Mononuclear cell (primary cell): Measurements from ENCODE around the gene PSG6. TPM values are rescaled to one million over a fixed set of nuclear protein-coding genes. Genes with fewer than 3 reads are reported as not detected.
"Not testable (repeated sequence)": the region's sequence is repeated elsewhere in the genome, so short reads cannot be mapped to it uniquely, and the experiment has no call there.

Experiments
- H3K27me3 ChIP-seq: 2 replicates; pipeline ENCODE4 v1.6.0; 2011; ENCODE audit warnings: low read length, control low read depth; ENCODE audit not compliant: insufficient read depth
- H3K4me1 ChIP-seq: 2 replicates; pipeline ENCODE4 v1.5.1; 2011; ENCODE audit warnings: mild to moderate bottlenecking, low read length, control low read depth; ENCODE audit not compliant: insufficient read depth
- H3K4me3 ChIP-seq: 2 replicates; pipeline ENCODE4 v1.5.1; 2011; ENCODE audit warnings: mild to moderate bottlenecking, low read length, moderate library complexity
- H3K9me3 ChIP-seq: 2 replicates; pipeline ENCODE4 v1.5.1; 2011; ENCODE audit warnings: low read depth, mild to moderate bottlenecking, control low read depth, low read length
- total RNA-seq: library from RNA; depleted of rRNA; stranded (reverse); fragments of >200 nt; gene quantifications from one replicate; pipeline ENCODE4 v1.2.3, GENCODE V29; 2012

PSG6 gene
- total RNA-seq, 1 donor: not detected

DNA sequence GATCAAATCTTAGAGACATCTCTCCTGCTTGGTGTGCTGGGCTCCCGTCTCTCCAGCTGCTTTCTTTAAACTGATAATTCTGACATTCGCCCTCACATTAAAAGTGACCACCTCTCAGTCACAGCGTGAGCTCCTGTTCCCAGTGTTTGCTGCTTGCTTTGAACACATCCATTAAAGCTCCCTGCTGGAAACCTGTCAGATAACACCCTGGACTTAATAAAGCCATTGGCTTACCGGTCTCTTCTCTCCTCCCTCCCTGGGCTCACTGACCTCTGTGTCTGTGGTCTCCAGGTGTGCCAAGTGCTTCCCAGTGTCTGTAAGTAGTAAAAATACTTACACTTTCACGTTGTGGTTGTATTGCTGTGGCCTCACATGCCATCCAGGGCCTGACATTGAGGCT is 35.7 kb downstream of the PSG6 start:
- H3K4me3 ChIP-seq: not testable (repeated sequence)

DNA sequence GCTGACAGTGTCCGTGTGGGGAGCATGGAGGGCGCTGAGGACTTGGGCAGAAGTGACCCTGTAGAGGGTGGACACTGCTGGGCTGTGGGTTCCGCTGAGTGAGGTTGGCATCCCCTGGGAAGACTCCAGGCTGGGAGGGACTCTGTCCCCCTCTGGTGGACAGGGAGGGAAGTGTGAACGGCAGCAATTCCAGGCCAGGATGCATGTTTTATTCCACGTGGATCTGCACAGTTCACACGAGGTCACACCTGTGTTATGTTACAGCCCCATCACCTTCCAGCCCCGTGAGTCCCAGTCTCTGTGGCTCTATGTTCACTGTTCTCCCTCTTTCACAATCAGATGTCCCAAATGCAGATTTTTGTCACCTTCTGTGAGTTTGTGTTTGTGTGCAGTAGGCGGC is 36.4 kb downstream of the PSG6 start:
- H3K4me1 ChIP-seq, H3K4me3 ChIP-seq, H3K9me3 ChIP-seq, H3K27me3 ChIP-seq: not testable (repeated sequence)

More for the DNA sequence above, 35.7 kb downstream of the PSG6 start:
- H3K4me1 ChIP-seq, H3K27me3 ChIP-seq, H3K9me3 ChIP-seq: not testable (repeated sequence)

DNA sequence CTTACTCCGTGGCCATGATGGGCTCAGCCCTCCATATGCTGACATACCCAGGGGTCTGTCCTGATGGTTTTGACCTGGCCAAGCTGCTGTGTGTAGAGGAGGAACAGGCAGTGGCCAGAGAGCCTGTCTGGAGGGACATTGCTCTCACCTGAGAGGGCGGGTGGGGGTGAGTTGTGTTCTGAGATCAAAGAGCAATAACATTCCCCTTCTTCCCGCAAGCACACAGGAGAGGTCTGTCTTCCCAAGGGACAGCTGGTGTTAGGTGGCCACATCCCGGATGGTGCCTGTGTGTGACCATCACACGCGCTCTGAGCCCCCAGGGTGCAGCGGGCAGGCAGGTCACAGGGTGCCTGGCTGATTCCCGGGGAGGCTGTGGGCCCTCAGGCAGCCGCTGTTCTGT is 37.1 kb downstream of the PSG6 start:
- not testable (repeated sequence) for H3K4me3 ChIP-seq, H3K27me3 ChIP-seq, H3K4me1 ChIP-seq, H3K9me3 ChIP-seq

DNA sequence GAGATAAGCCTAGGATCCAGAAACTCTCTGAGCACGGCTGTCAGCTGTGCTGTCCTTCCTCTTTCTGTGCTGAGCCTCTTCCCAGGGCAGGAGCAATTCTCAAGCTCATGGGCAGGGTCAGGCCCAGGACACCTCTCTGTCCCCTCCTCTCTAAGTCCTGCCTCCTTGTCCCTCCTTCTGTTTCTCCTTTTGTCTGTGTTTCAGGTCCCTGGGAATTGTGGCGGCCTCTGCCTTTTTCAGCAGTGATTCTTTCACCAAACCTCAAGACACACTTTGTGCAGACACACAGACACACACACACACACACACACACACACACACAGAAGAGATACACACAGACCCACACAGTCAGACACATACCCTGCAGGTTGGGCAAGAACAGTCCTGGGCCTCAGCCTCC is 38.1 kb downstream of the PSG6 start, which contains the start of gene PSG1:
TSS of gene PSG1 (minus strand) at position 101 of the 400 bp plus-strand sequence. CDS start 132 bp downstream, outside the sequence.
- Histone ChIP-seq H3K4me1 (no peaks in the 10 kb centered on the region), H3K4me3 (no peak within 1 kb of the TSS), H3K27me3 (no peaks in the 10 kb centered on the region), H3K9me3 (no peaks in the 10 kb centered on the region)

DNA sequence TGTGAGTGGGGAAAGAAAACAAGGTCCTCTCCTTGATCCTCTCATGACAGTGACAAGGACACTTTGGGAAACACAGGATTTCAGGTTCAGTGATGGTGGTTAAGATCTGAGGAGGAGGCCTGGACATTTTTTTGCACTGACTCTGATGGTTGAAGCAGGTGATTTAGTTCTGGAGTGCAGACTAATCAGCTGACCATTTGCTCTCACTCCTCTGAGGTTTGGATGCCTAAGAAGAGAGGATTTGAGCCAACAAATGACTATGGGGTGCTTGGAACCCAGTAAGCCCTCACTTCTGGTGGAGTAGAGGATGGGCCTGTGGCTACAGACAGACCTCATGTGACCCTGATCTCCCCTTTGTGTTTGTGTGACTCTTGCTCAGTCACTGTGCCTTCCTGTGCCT is 41.1 kb downstream of the PSG6 start:
- H3K9me3 ChIP-seq, H3K4me3 ChIP-seq, H3K4me1 ChIP-seq, H3K27me3 ChIP-seq: not testable (repeated sequence)

DNA sequence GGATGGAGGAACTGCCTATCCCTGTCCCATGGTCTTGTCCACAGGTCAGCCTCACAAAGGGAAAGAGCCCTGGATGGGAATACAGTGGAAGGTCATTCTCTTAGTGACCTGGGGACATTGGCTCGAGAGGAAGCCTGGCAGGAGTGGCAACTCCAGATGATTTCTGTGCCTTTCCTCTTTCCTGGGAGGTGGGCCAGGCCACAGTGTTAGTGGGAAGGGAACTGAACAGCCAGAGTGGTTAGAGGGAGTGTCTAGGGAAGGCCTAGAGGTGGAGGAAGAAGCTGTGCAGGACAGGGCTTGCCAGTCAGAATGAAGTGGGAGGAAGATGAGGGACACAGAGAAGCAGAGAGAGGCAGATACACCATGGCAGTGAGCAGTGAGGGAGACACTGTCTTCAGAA is 41.8 kb downstream of the PSG6 start:
- not testable (repeated sequence) for H3K4me1 ChIP-seq, H3K27me3 ChIP-seq, H3K9me3 ChIP-seq, H3K4me3 ChIP-seq

DNA sequence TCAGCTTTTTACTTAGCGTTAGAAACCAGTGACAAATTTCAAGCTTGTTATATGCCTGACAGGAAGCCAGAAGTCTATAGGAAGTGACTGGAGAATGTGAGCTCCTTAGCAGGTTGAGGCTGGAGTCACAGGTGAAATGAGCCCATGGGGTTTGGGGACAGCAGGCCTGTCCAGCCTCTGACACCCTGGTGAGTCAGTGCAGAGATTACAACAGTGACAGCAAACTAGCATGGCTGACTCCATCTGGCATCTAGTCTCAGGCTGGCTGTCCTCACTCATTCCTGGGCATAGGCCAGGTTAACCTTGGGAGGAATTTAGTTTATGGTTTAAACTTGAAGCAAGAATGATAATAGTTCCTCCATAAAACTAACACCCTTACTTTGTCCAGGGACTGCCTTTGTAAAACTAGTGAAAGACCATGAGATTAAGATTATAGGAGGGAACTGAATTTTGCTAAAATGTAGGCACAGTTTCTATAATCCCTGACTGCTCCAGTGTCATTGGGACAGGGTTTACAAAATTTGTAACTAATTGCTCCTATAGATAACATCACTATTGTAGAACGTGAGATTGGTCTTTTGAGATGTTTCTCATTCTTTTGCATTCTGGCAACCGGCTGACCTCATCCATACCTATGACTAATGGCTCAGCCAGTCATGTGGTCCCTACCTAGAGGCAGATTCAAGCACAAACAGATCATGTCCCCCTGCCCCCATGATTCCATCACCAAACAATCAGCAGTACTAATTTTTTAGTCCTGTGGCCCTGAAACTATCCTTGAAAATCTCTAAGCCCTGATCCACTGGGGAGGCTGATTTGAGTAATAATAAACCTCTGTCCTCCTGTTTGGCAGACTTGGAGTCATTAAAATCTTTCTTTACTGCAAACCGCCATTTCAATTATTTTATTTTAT is 42.5 kb downstream of the PSG6 start:
- not testable (repeated sequence) for H3K4me1 ChIP-seq, H3K27me3 ChIP-seq, H3K9me3 ChIP-seq, H3K4me3 ChIP-seq

DNA sequence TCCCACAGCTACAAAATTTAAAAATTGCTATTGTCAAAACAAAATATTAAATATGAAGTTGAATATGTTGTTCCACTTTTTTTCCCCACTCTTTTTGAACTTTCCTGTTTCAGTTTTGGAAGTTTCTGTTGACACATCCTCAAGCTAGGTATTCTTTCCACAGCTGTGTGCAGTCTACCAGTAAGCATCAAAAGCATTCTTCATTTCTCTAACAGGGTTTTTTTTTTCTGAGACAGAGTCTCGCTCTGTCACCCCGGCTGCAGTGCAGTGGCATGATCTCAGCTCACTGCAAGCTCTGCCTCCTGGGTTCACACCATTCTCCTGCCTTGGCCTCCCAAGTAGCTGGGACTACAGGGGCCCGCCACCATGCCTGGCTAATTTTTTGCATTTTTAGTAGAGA is 43.6 kb downstream of the PSG6 start:
- not testable (repeated sequence) for H3K27me3 ChIP-seq, H3K4me1 ChIP-seq, H3K4me3 ChIP-seq, H3K9me3 ChIP-seq

DNA sequence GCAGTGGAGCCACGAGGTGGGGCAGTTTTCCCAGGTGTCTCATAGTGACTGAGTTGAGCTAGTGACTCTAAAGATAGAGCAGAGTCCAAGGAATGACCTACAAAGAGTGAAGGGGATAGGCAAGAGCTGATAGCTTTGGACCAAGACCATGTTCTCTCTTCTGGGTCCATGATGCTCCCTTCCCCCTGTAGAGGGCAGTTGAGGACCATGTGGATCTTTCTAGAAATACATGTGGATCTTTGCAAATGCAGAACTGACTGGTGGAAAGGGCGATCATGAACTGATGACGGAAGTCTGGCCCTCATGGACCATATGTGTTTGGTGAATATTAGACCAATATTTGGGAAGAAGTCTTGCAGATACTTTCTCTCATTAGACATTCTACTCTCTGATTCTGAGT is 45.1 kb downstream of the PSG6 start:
- H3K4me1 ChIP-seq: no peaks in the 10 kb centered on the region
- no peaks in the 10 kb centered on the region for H3K9me3 ChIP-seq
- no peak overlapping the region for H3K4me3 ChIP-seq
- no peaks in the 10 kb centered on the region for H3K27me3 ChIP-seq

DNA sequence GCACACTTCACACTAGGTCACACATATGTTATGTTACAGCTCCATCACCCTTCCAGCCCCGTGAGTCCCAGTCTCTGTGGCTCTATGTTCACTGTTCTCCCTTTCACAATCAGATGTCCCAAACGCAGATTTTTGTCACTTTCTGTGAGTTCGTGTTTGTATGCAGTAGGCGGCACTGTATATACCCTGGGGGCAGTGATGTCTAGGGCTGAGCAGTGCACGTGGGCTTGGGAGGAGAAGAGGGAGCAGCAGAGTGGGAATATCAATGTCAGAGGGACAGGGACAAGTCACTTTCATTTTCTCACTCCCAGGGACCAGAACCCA is 60.2 kb downstream of the PSG6 start:
- Histone ChIP-seq H3K27me3 (no peaks in the 10 kb centered on the region), H3K4me1 (no peaks in the 10 kb centered on the region), H3K4me3 (no peak overlapping the region)

DNA sequence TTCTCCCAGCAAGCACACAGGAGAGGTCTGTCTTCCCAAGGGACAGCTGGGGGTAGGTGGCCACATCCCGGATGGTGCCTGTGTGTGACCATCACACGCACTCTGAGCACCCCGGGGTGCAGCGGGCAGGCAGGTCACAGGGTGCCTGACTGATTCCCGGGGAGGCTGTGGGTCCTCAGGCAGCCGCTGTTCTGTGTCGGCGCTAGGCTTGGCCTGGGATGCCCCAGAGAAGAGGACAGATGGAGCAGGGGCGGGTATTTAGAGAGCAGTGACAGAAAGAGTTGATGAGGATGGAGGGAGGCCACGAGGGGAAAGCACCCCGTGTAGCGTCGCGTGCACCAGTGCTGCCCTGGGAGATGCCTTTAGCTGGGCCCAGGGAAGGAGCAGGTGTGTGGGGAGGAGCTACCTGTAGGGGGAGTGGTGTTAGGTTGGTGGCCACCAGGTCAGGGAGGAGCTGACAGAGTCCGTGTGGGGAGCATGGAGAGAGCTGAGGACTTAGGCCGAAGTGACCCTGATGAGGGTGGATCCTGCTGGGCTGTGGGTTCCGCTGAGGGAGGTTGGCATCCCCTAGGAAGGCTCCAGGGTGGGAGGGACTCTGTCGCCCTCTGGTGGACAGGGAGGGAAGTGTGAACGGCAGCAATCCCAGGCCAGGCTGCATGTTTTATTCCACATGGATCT is 60.7 kb downstream of the PSG6 start:
- H3K27me3 ChIP-seq, H3K9me3 ChIP-seq, H3K4me1 ChIP-seq, H3K4me3 ChIP-seq: not testable (repeated sequence)

More for the DNA sequence above, 60.2 kb downstream of the PSG6 start:
- H3K9me3 ChIP-seq: no peaks in the 10 kb centered on the region

DNA sequence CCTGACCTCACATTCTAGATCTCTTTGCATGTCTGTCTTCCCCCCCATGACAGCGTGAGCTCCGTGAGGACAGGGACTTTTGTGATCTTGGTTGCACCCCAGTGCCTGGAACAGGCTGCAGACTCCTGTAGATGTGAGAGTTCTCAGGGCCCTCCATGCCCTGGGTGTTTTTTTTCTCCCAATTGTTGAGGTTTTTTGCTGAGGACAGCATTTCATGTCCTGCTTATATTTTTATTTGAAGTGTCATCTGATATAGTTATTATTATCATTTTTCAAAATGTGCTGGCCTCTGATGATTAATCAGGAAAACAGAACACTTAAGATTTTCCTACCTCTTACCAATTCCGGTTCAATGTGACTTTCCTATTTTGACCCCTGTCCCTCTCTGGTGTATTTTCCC is 62.9 kb downstream of the PSG6 start:
- not testable (repeated sequence) for H3K27me3 ChIP-seq, H3K9me3 ChIP-seq, H3K4me1 ChIP-seq, H3K4me3 ChIP-seq

DNA sequence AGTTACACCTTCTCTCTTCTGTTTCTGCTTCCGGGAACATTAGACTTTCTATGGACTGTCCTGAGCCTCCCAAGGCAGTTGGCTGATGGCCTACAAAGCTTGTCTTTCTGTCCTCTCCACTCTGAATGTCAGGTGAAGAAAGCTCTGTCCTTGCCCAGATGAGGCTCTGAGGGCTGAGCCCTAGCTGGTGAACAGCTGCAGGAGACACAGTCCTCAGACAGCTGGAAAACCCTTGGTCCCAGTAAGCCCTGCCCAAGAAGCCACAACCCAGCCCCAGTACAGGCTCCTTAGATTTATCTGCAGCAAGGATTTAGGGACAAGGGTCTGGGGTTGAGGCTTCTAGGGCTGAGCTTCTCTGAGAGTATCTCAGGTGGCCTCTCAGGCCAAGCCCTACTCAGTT is 64.5 kb downstream of the PSG6 start:
- not testable (repeated sequence) for H3K9me3 ChIP-seq, H3K4me1 ChIP-seq, H3K4me3 ChIP-seq, H3K27me3 ChIP-seq

DNA sequence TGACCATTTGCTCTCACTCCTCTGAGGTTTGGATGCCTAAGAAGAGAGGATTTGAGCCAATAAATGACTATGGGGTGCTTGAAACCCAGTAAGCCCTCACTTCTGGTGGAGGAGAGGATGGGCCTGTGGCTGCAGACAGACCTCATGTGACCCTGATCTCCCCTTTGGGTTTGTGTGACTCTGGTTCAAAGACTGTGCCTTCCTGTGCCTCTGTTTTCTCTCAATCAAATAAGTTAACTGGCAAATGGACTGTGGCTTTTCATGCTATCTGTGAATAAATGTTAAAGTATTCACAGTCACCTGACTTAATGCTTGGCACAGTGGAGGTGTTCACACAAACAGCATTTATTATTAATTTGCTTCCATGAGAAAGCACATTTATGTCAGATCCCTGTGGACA is 64.9 kb downstream of the PSG6 start:
- H3K27me3 ChIP-seq, H3K4me1 ChIP-seq: not testable (repeated sequence)

More for the DNA sequence above, 64.9 kb downstream of the PSG6 start:
- H3K4me3 ChIP-seq, H3K9me3 ChIP-seq: not testable (repeated sequence)
